WERI-Rb-1 (cell line): ENCODE measurements around the gene MNX1.

Experiments used
- DNase-seq: peaks from one replicate; pipeline ENCODE4 v3.0.0-alpha.2; 2020
- H3K27ac ChIP-seq: fragments of 250-450 bp; sonication (Bioruptor Pico); 2 replicates; pipeline ENCODE4 v1.5.1; 2020; ENCODE audit warnings: mild to moderate bottlenecking, moderate library complexity
- H3K27me3 ChIP-seq: fragments of 250-450 bp; sonication (Bioruptor Pico); 2 replicates; pipeline ENCODE4 v1.5.1; 2021; ENCODE audit warnings: mild to moderate bottlenecking, low read depth, moderate library complexity; ENCODE audit not compliant: insufficient read depth, severe bottlenecking
- H3K36me3 ChIP-seq: fragments of 250-450 bp; sonication (Bioruptor Pico); 2 replicates; pipeline ENCODE4 v1.5.1; 2020; ENCODE audit warnings: mild to moderate bottlenecking, moderate library complexity
- H3K4me3 ChIP-seq: 2 replicates; pipeline ENCODE4 v1.5.1; 2011; ENCODE audit warnings: low read depth, mild to moderate bottlenecking, control low read depth, low read length
- H3K9me3 ChIP-seq: fragments of 250-450 bp; sonication (Bioruptor Pico); 2 replicates; pipeline ENCODE4 v1.5.1; 2021; ENCODE audit warnings: mild to moderate bottlenecking, moderate library complexity; ENCODE audit not compliant: severe bottlenecking
- CTCF ChIP-seq: IDR thresholded peaks from 2 replicates; pipeline ENCODE4 v1.5.1; 2011; ENCODE audit warnings: low read depth, mild to moderate bottlenecking, control low read depth, inconsistent platforms, low read length

Gene MNX1

GRCh38 chr7:157028199-157028903 lies 17.9 kb upstream of the MNX1 start:
- DNase-seq = no peak
- no peak for TF ChIP-seq CTCF

GRCh38 chr7:157027568-157028198 lies 17.2 kb upstream of the MNX1 start:
- no peak for DNase-seq
- no peak overlapping the region for H3K4me3 ChIP-seq
- no peaks in the 10 kb centered on the region for H3K27me3 ChIP-seq
- no peak for TF ChIP-seq CTCF
- no peaks in the 10 kb centered on the region for H3K9me3 ChIP-seq
- no peak overlapping the region for H3K27ac ChIP-seq
- H3K36me3 ChIP-seq = no peaks in the 10 kb centered on the region

More at GRCh38 chr7:157028199-157028903, 17.9 kb upstream of the MNX1 start:
- no peaks in the 10 kb centered on the region for H3K36me3 ChIP-seq
- no peak overlapping the region for H3K4me3 ChIP-seq
- no peaks in the 10 kb centered on the region for H3K9me3 ChIP-seq
- H3K27me3 ChIP-seq = no peaks in the 10 kb centered on the region
- no peak overlapping the region for H3K27ac ChIP-seq

- Histone ChIP-seq H3K36me3 (no peaks in the 10 kb centered on the region), H3K9me3 (no peaks in the 10 kb centered on the region), H3K27ac (no peak overlapping the region), H3K4me3 (no peak overlapping the region), H3K27me3 (no peaks in the 10 kb centered on the region)
- DNase-seq = no peak
- no peak for TF ChIP-seq CTCF
Observed at GRCh38 chr7:157024716-157025115, 14.3 kb upstream of the MNX1 start.

GRCh38 chr7:157023589-157023905 lies 13.1 kb upstream of the MNX1 start:
- H3K9me3 ChIP-seq = no peaks in the 10 kb centered on the region
- no peak overlapping the region for H3K27ac ChIP-seq
- DNase-seq = no peak
- no peak overlapping the region for H3K4me3 ChIP-seq
- H3K27me3 ChIP-seq = no peaks in the 10 kb centered on the region
- H3K36me3 ChIP-seq = no peaks in the 10 kb centered on the region
- TF ChIP-seq CTCF = no peak

GRCh38 chr7:157022681-157023588 lies 12.5 kb upstream of the MNX1 start:
- DNase-seq = peak; percentile 86
- Histone ChIP-seq H3K27ac (peak overlapping the region; percentile 69), H3K4me3 (no peak overlapping the region), H3K36me3 (no peaks in the 10 kb centered on the region), H3K9me3 (no peaks in the 10 kb centered on the region), H3K27me3 (no peaks in the 10 kb centered on the region)
- no peak for TF ChIP-seq CTCF
